Tibial nerve (tissue), 3 donors: Measurements from ENCODE around the gene KCNMA1.
A peak's percentile ranks its signal among the peaks of the same experiment; 100 is the strongest.

Experiments
- CTCF ChIP-seq, 5 experiments: fragments of 200-600 bp in 3 of 5; fragments of 450-650 bp in 2 of 5; sonication (generic) in 3 of 5; IDR thresholded peaks; one replicate each; pipeline ENCODE4 v1.5.1; 2016 to 2019; ENCODE audit warnings: antibody characterized with exemption in 5 of 5, mild to moderate bottlenecking in 3 of 5, moderate library complexity in 2 of 5
- POLR2A ChIP-seq, 2 donors: fragments of 450-650 bp; IDR thresholded peaks; one replicate each; pipeline ENCODE4 v1.6.1; 2017; ENCODE audit warnings: antibody characterized with exemption in 2 of 2, mild to moderate bottlenecking in 2 of 2, moderate library complexity in 2 of 2

DNA sequence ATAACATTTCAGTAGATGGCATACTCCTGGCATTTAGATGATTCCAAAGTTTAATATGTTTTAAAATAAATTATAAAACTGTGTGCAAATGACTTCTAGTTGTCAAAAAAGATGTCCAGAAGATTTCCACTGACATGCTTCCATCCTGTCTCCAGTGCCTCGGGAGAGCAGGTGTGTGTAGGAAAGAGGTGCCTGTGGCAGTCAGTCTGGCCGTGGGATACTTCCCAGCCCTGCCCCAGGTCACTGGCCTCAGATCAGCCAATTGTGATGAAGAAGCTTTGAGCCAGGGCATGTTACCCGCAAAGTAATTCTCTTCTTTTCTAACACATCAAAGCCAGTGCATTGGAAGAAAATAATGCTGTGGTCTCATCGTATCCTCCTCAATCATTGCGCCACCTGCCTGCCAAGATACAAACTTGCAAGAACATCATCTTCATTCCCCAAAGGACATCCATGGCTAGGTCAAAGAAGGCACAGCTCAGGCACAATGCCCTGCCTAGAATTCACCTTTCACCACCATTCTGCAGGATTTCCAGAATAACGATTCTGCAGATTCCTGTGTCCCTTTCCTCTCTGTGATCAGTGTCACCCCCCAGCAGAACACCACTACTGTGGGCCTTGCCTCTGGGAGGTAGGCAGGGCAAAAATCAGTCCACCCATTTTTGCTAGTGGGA lies 6.3 kb upstream of the KCNMA1 start:
- TF ChIP-seq CTCF (IDR thresholded peaks at IDR 0.05) (peak in 4 of 5 experiments; percentile 23 to 41 (median 30)), POLR2A (IDR thresholded peaks at IDR 0.05) (no peak)
